GM12878 (cell line): Measurements from ENCODE around the gene SLC25A26. TPM values are rescaled to one million over a fixed set of nuclear protein-coding genes. Genes with fewer than 3 reads are reported as not detected.

ENCODE experiments used
- MLLT1 ChIP-seq: fragments of 450-650 bp; IDR thresholded peaks from 2 replicates; pipeline ENCODE4 v1.6.1; 2016; ENCODE audit warnings: mild to moderate bottlenecking
- RELA ChIP-seq: fragments of 450-650 bp; IDR thresholded peaks from 2 replicates; pipeline ENCODE4 v1.8.0; 2014; ENCODE audit warnings: borderline replicate concordance; ENCODE audit not compliant: partially characterized antibody
- REST ChIP-seq: IDR thresholded peaks from 2 replicates; pipeline ENCODE4 v1.6.1; 2012; ENCODE audit warnings: mild to moderate bottlenecking, low read depth, low read length
- TBL1XR1 ChIP-seq: IDR thresholded peaks from 2 replicates; pipeline ENCODE4 v1.6.1; 2012; ENCODE audit warnings: low read depth, low read length, improper control_type of control experiment
- ZBTB4 ChIP-seq: fragments of 450-650 bp; formaldehyde crosslinking; IDR thresholded peaks from 2 replicates; pipeline ENCODE4 v1.4.0; 2022; ENCODE audit warnings: mild to moderate bottlenecking, moderate library complexity
- ZSCAN29 ChIP-seq: fragments of 450-650 bp; IDR thresholded peaks from 2 replicates; pipeline ENCODE4 v1.6.1; 2017; ENCODE audit warnings: mild to moderate bottlenecking, moderate library complexity
- polyA plus RNA-seq, 11 experiments: library from polyadenylated mRNA; depleted of rRNA in 4 of 11; unstranded in 6 of 11; stranded (reverse) in 5 of 11; fragments of >200 nt; fragmentation: Nextera tagmentation in 4 of 11; fragmentation: Illumina TruSeq in 1 of 11; extraction: Ambion mirVana in 4 of 11; extraction: Trizol in 1 of 11; gene quantifications; 1 replicate in 1 of 11; 2 replicates in 10 of 11; pipeline versions ENCODE4 v1.2.1 to v1.2.3, GENCODE V29; 2011 to 2016; ENCODE audit warnings: inconsistent platforms in 2 of 11, missing spikeins in 2 of 11, low read depth in 1 of 11
- total RNA-seq, 4 experiments: library from RNA; depleted of rRNA in 3 of 4; stranded (reverse); fragments of >200 nt in 3 of 4; fragmentation: Illumina TruSeq in 1 of 4; extraction: Trizol in 1 of 4; gene quantifications; 2 replicates each; pipeline versions ENCODE4 v1.2.1 to v1.2.3, GENCODE V29; 2013 to 2021

SLC25A26 gene
- total and polyA plus RNA-seq, 10 of the 15 experiments (the other 5 are each of a cell fraction or from before 2014, with no cell fraction given), result 14.6 to 49.7 (median 24.9) TPM

GRCh38 chr3:66401675-66402491, 181.1 kb downstream of the SLC25A26 start (continued):
- TF ChIP-seq ZBTB4 (no peak), REST (no peak), TBL1XR1 (no peak), ZSCAN29 (no peak), RELA (no peak), MLLT1 (no peak)
